ENCODE results near the gene USP9X. TPM values are rescaled to one million over a fixed set of nuclear protein-coding genes. Genes with fewer than 3 reads are reported as not detected.
A peak's percentile ranks its signal among the peaks of the same experiment; 100 is the strongest.
"Not testable (repeated sequence)": the region's sequence is repeated elsewhere in the genome, so short reads cannot be mapped to it uniquely, and the experiment has no call there.

The USP9X gene
- polyA plus RNA-seq, 6 donors from 2014 or later: 7.4 to 27.8 (median 21.9) TPM

DNA sequence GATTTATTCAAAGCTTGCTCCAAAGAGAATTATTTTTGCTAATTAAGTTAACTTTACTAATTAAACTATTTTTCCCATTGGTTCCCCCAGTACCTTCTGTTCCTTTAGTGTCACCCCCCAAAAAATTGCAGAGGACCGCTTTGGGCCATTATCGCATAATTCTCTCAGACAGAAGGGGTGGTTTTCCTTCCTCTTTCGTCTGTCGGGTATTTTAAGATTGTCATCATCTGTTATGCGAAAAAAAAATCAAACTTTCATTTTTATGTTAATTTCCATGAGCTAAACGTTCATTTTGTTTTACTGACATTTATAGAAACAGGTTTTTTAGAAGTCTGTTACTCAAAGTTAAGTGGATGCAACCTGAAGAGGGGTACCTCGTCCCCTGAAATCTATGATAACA lies 172.6 kb downstream of the USP9X start:
- Mint-ChIP-seq H3K9me3 (peaks cover 0 to 9% (median 4%) of the 10 kb centered on the region in 7 donors), H3K27ac (peak overlapping the region in 3 of 6 donors; percentile 38 to 85 (median 66)), H3K4me3 (peak overlapping the region in 5 of 8 donors; percentile 51 to 68 (median 60)), H3K27me3 (peaks cover 0 to 5% (median 0%) of the 10 kb centered on the region in 3 donors), H3K4me1 (peaks cover 5 to 28% (median 11%) of the 10 kb centered on the region in 3 donors), H3K36me3 (peaks cover 0 to 13% of the 10 kb centered on the region in 2 donors)
- DNase-seq (peak; percentile 28), ATAC-seq (ENCODE audit: low read depth in 2 of 2) (peak; percentile 24 to 46)

DNA sequence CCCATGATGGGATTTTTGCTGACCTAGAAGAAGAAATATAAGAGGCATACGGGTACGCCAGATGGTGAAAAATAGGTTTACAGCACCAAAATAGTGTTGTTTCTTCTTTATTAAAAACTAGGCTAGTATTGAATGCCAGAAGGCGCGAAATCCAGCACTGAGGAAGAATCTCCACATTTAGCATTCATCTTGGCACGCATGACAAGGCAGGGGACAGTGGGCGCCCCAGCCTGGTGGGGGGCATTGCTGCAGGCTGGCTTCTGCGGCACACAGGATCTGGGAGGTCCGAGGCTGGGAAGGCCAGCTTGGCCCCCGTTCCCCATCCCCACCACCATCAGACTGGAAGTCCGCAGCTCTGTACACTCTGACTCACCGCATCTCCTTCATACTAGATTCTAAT lies 173.0 kb downstream of the USP9X start:
- peaks cover 0 to under 1% (median 0%) of the 10 kb centered on the region in 3 donors for H3K27me3 Mint-ChIP-seq
- peaks cover 0 to 9% (median 4%) of the 10 kb centered on the region in 7 donors for H3K9me3 Mint-ChIP-seq
- DNase-seq: no peak
- ATAC-seq (ENCODE audit: low read depth in 2 of 2): no peak
- peaks cover 4 to 24% (median 7%) of the 10 kb centered on the region in 3 donors for H3K4me1 Mint-ChIP-seq
- peak overlapping the region in 3 of 8 donors; percentile 60 to 68 (median 61) for H3K4me3 Mint-ChIP-seq
- H3K27ac Mint-ChIP-seq: peak overlapping the region in 2 of 6 donors; percentile 66 to 85
- H3K36me3 Mint-ChIP-seq: peaks cover 0 to 13% of the 10 kb centered on the region in 2 donors

DNA sequence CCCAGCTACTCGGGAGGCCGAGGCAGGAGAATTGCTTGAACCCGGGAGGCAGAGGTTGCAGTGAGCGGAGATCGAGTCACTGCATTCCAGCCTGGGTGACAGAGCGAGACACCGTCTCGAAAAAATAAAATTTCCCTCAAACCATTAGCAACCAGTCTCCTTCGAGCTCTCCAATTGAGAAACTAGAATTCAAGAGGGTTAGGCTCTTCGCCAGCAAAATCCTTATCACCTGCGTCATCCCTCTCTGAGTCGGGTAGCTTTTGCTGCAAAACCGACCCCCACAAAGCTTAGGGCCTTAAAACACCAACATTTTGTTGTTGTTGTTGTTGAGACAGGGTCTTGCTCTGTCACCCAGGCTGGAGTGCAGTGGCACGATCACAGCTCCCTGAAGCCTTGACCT lies 173.6 kb downstream of the USP9X start:
- Mint-ChIP-seq H3K9me3 (peaks cover 0 to 9% (median 4%) of the 10 kb centered on the region in 7 donors), H3K27me3 (no peaks in the 10 kb centered on the region)
- no peak for DNase-seq

DNA sequence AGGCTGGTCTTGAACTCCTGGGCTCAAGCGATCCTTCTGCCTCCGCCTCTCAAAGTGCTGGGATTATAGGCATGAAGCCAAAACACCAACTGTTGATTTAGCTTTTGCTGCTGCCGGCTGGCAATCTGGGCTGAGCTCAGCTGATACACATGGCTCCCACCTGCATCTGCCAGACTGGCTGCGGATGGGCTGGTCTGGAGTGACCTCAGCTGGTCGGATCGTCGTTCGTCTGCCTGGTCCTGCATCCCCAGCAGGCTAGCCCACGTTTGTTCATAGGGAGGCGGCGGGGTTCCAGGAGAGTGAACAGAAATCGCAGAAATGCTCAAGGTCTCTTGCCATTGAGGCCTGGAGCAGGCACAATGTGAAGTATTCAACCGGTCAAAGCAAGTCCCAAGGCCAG lies 174.3 kb downstream of the USP9X start:
- H3K4me3 Mint-ChIP-seq: peak overlapping the region in 1 of 8 donors; percentile 41
- H3K36me3 Mint-ChIP-seq: peaks cover 0 to 13% of the 10 kb centered on the region in 2 donors
- H3K27me3 Mint-ChIP-seq: no peaks in the 10 kb centered on the region
- ATAC-seq (ENCODE audit: low read depth in 2 of 2) (no peak), DNase-seq (no peak)
- H3K9me3 Mint-ChIP-seq: peaks cover 0 to 9% (median 4%) of the 10 kb centered on the region in 7 donors
- H3K27ac Mint-ChIP-seq: no peak overlapping the region
- peaks cover 0 to 19% (median 7%) of the 10 kb centered on the region in 3 donors for H3K4me1 Mint-ChIP-seq

More for the DNA sequence above, 173.6 kb downstream of the USP9X start:
- no peak overlapping the region for H3K27ac Mint-ChIP-seq
- H3K4me3 Mint-ChIP-seq: no peak overlapping the region
- no peak for ATAC-seq (ENCODE audit: low read depth in 2 of 2)
- peaks cover 0 to 19% (median 7%) of the 10 kb centered on the region in 3 donors for H3K4me1 Mint-ChIP-seq
- peaks cover 0 to 13% of the 10 kb centered on the region in 2 donors for H3K36me3 Mint-ChIP-seq

DNA sequence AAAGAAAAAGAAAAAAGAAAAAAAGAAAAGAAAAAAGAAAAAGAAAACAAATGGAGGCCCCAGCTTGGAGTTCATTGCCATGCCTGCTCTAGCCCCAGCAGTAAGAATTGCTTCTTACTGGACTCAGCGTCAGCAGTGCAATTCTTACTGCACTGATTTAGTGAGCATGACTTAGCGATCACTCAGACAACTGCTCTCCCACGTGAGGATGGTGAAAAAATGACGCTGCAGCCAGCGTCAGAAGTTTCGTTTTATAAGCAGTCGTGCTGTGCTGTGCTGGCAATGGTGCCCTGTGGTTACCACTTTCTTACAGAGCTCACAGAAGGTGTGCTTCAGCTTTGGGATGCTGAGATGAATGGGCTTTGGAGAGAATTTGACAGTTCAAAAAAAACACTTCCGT lies 180.4 kb downstream of the USP9X start:
- peaks cover 0 to 13% of the 10 kb centered on the region in 2 donors for H3K36me3 Mint-ChIP-seq
- no peak overlapping the region for H3K27ac Mint-ChIP-seq
- peak; percentile 39 for DNase-seq
- H3K9me3 Mint-ChIP-seq: peaks cover 0 to 9% (median 4%) of the 10 kb centered on the region in 7 donors
- peaks cover 0 to 15% (median 0%) of the 10 kb centered on the region in 3 donors for H3K4me1 Mint-ChIP-seq
- peak overlapping the region in 4 of 8 donors; percentile 63 to 86 (median 71) for H3K4me3 Mint-ChIP-seq
- peak; percentile 73 to 76 for ATAC-seq (ENCODE audit: low read depth in 2 of 2)
- H3K27me3 Mint-ChIP-seq: peaks cover 0 to 2% (median 0%) of the 10 kb centered on the region in 3 donors

DNA sequence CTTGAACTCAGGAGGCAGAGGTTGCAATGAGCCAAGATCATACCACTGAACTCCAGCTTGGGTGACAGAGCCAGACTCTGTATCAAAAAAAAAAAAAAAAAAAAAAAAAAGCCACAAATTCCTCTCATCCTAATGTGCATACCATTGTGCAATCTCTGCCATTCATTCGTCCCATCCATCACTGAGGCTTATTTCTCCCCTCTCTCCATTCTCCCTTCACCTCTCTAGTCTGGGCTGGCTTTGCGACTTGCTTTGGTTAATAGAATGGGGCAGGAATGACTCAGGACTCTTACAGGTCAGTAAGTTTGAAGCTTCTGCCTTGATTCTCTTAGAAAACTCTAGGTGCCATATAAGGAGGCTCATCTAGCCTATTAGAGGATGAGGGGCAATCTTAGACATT lies 188.4 kb downstream of the USP9X start:
- DNase-seq: no peak
- no peak for ATAC-seq (ENCODE audit: low read depth in 2 of 2)

DNA sequence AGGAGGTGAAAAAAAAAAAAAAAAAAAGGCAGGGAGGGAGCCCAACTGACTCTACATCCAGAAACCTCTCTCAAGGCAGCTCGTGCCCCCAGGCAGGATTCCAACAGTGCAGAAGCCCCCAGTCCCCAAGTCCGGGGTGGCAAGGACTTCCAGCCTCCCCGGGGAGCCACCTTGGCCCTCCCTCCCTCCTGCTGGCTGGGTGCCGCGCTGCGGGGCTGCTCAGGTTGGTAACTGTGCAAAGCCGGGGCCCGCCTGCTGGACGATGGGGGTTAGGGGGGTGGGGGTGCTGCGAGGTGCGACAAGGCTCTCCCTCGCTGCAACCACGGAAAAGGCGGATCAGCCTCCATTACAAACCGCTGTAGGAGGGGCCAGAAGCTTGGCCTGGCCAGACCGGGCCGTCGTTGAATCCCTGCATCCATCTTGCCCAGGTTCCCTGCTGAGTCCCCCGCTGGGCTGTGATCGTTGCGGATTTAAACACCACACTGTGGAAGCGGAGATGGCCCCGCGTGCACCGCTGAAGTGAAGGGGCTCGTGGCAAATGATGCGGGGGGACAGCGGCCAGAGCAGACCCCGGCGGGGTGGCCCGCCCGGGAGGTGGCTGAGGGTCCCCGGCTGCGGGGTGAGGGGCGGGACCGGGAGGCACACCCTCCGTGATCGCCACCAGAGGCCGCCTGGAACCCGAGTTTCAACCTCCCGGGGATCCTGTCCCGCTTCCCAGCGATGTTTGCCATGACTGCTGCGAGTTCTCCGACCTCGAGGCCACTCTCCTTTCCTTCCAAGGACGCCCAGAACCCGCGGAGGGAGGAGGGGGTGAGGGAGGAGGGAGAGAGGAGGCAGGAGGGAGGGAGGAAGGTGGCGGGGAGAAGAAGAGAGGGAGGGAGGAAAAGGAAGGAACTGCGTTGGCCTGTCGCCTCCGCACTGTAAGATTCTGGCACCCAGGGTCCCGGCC lies 190.7 kb downstream of the USP9X start:
- peaks cover 4 to 17% (median 12%) of the 10 kb centered on the region in 3 donors for H3K4me1 Mint-ChIP-seq
- peak overlapping the region in 2 of 6 donors; percentile 26 to 83 for H3K27ac Mint-ChIP-seq
- H3K36me3 Mint-ChIP-seq: no peaks in the 10 kb centered on the region

More for the DNA sequence above, 188.4 kb downstream of the USP9X start:
- Mint-ChIP-seq H3K27ac (no peak overlapping the region), H3K4me1 (peaks cover 4 to 17% (median 12%) of the 10 kb centered on the region in 3 donors), H3K36me3 (no peaks in the 10 kb centered on the region), H3K9me3 (no peaks in the 10 kb centered on the region), H3K27me3 (peaks cover 0 to 18% (median 0%) of the 10 kb centered on the region in 3 donors), H3K4me3 (no peak overlapping the region)

DNA sequence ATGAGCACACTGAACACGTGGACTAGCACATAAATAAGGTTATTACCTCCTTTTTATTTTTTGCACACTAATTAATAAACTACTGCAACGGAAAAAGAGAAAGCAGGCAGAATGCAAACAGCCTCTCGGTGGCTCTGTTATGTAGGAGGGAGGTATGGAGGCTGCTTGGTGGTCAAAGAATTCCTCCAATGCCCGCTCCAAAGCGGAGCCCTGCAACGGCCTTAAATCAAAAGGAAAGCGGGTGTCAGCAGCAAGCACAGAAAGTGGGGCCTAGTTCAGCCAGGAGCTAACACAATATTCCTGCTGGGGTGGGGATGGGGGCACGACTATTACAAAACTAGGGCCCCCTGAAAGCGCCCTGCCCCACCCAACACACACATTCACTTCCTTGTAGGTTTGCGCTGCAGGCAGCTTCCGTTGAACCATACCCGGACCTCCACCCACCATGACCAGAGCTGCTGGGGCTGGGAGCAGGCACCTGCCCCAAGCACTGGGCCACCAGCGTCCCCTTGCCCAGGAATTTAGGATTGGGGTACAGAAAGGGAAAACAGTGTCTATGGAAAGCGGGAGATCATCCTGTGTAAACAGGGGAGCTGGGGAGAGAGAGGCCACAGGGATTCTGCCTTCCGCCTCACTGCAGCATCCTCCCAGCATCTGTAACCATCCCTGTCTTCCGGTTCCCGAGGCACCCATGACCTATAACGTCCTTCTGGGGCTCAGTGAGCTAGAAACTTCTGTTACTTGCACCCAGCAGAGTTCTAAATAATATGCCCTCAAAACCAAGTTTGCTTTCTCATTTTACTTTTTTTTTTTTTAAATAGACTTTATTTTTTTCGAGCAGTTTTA lies 191.6 kb downstream of the USP9X start:
- DNase-seq: peak; percentile 6

More for the DNA sequence above, 190.7 kb downstream of the USP9X start:
- Mint-ChIP-seq H3K9me3 (no peaks in the 10 kb centered on the region), H3K4me3 (peak overlapping the region; percentile 76 to 94 (median 87)), H3K27me3 (peaks cover 0 to 13% (median 0%) of the 10 kb centered on the region in 3 donors)
- DNase-seq (peak; percentile 27), ATAC-seq (ENCODE audit: low read depth in 2 of 2) (peak; percentile 69 to 72)

DNA sequence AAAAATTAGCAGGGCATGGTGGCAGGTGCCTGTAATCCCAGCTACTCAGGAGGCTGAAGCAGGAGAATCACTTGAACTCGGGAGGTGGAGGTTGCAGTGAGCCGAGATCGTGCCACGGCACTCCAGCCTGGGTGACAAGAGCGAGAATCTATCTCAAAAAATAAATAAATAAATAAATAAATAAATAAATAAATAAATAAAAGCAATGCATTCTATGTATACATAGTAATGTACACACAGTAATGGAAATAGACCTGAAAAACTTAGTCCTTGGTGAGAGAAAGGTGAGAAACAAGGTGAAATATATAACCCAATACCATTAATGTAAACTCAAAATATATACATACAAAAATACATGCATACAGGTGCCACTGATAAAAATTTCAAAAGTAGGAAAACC lies 197.1 kb downstream of the USP9X start:
- H3K36me3 Mint-ChIP-seq, H3K27ac Mint-ChIP-seq, H3K4me3 Mint-ChIP-seq: not testable (repeated sequence)

More for the DNA sequence above, 191.6 kb downstream of the USP9X start:
- peak overlapping the region; percentile 76 to 94 (median 86) for H3K4me3 Mint-ChIP-seq
- H3K4me1 Mint-ChIP-seq: peaks cover 4 to 17% (median 12%) of the 10 kb centered on the region in 3 donors
- H3K9me3 Mint-ChIP-seq: no peaks in the 10 kb centered on the region
- H3K27me3 Mint-ChIP-seq: peaks cover 0 to 7% (median 0%) of the 10 kb centered on the region in 3 donors
- peak overlapping the region in 4 of 6 donors; percentile 20 to 83 (median 49) for H3K27ac Mint-ChIP-seq
- ATAC-seq (ENCODE audit: low read depth in 2 of 2): peak; percentile 27 to 32
- H3K36me3 Mint-ChIP-seq: no peaks in the 10 kb centered on the region

DNA sequence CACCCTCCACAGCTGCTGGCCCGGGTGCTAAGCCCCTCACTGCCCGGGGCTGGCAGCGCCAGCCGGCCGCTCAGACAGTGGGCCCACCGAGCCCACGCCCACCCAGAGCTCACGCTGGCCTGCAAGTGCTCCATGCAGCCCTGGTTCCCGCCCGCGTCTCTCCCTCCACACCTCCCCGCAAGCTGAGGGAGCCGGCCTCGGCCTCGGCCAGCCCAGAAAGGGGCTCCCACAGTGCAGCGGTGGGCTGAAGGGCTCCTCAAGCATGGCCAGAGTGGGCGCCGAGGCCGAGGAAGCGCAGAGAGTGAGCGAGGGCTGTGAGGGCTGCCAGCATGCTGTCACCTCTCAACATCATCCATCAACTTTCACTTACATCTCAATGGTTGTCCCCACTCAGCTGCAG lies 200.7 kb downstream of the USP9X start:
- H3K27me3 Mint-ChIP-seq; H3K27ac Mint-ChIP-seq; DNase-seq; H3K4me1 Mint-ChIP-seq; ATAC-seq (ENCODE audit: low read depth in 2 of 2); H3K36me3 Mint-ChIP-seq; H3K9me3 Mint-ChIP-seq; H3K4me3 Mint-ChIP-seq: not testable (repeated sequence)

More for the DNA sequence above, 197.1 kb downstream of the USP9X start:
- not testable (repeated sequence) for H3K27me3 Mint-ChIP-seq; H3K9me3 Mint-ChIP-seq; ATAC-seq (ENCODE audit: low read depth in 2 of 2); DNase-seq; H3K4me1 Mint-ChIP-seq

Measured in naive B cell (primary cell).